Stimulated activated CD8-positive, alpha-beta memory T cell treated with anti-CD3 and anti-CD28 coated beads, Interleukin-12 subunit alpha, Interleukin-12 subunit beta, amount 100 ng/mL, for 4 hours (primary cell): Measurements from ENCODE around the gene PEX14.

ENCODE experiments used
- DNase-seq: peaks from one replicate; pipeline ENCODE4 v3.0.0-alpha.2; 2020; ENCODE audit warnings: low read depth

The PEX14 gene

DNA sequence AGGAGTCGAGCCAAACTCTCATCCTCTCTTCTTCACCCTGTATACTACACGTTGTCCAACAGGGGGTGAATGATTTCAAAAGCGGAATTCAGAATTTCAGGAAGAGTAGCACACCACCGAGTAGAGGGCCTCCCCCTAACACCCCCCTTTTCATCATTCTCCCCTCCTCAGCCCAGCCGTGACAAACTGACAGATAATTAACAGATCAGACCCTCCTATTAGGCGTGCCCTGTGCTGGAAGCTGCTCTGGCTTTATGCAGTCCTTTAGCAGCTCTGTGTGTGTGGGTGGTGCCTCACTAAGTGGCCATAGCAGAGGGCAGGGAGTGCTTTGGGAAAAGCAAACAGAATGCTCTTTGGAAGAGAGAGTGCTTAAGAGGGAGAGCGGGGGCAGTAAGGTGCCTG is 44.3 kb downstream of the PEX14 start:
- DNase-seq = no peak

DNA sequence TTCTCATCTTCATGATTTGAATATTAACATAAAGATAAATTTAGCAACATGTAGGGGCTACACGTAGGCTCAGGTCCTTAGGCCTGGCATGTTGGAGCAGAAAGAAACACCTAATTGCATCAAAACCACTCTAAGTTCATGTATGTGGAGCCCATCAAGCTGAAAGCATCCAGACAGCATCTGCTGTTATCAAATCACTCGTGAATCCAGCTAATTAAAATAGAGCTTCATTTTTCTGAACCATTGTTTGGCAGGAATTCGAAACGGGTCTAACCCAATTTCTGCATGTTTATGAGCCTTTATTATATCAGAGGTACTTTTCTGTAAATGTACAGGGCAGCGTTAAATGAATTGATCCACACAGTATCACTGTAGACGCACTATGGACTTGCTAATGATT is 45.7 kb downstream of the PEX14 start:
- no peak for DNase-seq

DNA sequence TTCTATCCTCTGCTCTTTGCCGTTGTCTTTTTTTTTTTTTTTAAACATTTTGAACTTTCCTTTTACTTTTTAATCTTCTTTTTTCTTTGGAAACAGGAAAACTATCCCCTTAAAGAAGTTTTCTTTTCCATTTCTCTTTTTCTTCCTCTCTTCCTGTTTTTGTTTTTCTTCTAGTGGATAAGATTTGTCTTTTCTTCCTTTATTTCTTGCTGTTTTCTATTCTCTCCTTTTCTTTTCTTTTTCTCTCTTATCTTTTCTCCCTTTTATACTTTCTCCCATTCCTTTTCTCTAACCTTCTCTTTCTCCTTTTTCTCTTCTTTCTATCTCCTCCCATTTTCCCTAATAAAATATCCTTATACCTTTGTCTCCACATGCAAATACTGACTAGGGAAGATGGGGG is 46.2 kb downstream of the PEX14 start:
- DNase-seq = no peak

DNA sequence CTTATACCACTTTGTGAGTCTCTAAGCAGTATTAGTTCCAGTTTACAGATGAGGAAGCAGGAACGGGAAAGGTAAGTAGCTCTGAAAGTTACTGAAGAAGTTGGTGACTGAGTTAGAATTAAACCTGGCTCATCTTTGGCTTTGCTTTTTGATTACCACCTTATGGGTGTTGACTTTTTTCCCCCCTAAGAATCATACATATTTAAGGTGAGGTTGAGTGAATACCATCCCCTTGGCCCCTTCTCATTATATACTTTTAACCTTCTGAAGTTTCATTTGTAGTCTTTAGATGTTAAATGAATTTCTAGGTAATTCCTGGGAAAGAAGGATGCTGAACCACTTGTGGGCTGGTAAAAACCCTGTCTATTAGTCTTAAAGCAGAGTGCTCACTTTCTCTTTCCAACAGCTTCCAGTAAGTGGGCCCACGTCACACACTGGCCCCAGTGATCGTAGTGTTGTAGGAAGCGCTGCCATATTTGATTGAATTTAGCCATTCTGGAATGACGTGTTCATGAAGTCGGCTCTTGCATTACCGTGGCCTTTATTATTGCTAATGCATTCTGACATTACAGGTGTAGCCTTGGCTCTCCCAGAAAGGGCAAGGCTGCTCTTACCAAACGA is 46.9 kb downstream of the PEX14 start:
- no peak for DNase-seq

DNA sequence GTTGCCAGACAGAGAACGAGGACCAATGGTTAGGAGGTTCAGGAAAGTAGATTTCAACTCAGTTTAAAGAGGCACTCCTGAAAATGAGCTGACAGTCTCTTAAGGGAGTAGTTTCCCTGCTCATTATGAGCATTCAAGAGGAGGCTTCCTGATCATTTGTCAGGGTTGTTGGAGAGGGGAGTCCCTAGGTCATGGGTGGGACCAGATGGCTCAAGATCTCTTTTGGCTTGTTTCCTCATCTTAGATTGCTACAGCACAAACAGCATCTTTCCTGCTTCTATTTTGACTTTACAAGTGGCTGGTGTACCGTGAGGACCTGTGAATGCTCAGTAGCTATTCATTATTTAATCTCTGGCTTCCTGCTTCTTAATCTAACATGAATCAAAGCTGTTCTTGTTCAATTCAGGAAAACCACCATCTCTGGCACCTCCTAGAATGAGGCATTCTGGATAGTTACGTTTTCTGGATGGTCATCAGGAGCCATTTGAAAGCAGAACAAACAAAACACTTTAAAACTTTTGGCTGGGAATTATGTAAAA is 47.6 kb downstream of the PEX14 start:
- no peak for DNase-seq

DNA sequence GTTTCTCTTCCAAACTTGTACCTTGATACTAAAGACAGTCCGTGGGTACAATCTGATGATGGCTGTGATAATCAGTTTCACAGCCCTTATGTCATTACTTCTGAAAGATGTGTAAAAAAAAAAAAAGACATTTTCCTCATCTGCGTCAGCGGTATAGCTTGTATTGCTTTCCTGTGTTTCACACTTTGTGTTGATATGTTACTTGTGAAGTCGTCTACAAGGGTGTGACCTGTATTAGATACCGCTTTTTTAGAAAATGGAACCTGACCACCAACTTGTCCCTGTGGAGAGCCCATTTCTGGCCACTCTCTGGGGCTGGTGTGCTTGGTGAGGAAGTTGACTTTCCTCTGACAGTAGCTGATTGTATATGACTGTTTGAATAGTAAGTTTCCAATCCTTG is 50.5 kb downstream of the PEX14 start:
- no peak for DNase-seq

DNA sequence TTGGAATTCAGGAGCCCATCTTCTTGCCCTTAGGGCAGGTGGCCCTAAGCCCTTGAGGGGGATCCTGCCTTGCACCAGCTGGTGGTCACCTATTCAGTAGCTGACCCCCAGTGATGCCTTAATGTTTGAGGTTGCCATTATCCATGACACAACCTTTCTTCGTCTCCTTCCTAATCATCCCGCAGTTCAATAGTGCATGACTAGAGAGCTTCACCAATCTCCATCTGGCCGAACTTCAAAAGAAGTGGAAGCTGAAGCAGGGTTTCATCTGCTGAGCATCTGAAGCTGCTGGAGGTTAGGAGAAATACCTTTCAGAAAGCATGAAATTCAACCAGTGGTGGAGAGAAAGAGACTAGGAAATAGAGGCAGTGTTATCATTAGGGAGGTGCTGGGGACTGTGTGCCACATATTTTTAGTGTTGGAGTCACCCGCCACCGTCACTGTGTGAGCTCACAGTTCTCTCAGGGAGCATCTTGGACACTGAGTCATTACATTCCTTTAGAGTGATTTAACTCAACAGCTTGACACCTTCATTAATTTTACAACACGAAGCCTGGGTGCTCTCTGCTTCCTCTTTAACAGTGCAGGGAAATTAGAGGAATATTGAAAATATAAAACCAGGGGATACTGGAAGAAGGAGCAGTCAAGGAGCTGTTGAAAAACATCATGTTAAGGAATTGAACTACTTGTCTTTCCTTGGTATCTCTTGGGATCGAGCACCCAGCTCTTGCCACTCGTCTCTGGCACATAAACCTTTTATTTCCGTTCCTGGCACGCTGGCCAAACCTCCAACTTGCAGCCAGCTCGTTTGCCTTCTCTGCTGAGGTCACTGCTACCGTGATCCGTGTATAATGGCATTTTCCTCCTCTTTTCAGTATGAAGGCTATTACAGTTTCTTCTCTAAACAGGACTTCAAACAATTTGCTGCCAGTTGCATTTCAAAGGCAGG is 53.6 kb downstream of the PEX14 start:
- DNase-seq = no peak

DNA sequence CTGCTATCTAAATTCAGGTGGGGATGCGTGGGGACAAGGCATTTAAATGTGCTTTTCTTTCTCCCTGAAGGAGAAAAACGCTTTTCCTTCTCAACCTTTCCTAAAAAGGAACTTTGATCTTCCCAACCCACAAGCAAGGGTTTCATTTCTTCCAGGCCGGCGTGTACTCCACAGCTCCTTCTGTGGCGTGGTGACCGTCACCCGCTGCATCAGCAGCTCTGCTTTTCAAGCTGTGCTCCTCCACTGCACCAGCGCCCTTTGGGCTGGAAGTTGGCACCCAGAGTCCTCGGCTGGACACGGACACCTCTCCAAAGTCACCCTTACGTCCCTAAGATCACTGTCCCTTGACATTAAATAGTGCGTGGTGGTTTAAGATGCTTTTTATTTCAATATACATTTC is 54.3 kb downstream of the PEX14 start:
- no peak for DNase-seq

DNA sequence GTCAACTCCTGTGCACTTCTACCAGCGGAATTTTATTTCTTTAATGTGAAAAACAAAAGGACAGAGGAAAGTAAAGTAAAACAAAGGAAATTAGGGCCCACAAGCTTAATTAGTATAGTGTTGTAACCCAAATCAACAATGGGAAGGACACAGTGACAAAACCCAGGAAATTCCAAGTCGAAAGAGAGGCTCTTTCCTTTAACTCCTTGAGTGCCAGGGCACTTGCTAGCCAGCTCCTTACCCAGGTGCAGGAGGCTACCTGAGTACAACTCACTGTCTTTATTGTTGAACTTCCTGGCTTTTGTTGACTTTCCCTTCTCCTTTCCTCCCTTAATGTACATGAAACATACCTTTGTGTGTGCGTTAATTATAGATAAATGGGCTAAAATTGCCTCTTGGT is 55.0 kb downstream of the PEX14 start:
- no peak for DNase-seq

DNA sequence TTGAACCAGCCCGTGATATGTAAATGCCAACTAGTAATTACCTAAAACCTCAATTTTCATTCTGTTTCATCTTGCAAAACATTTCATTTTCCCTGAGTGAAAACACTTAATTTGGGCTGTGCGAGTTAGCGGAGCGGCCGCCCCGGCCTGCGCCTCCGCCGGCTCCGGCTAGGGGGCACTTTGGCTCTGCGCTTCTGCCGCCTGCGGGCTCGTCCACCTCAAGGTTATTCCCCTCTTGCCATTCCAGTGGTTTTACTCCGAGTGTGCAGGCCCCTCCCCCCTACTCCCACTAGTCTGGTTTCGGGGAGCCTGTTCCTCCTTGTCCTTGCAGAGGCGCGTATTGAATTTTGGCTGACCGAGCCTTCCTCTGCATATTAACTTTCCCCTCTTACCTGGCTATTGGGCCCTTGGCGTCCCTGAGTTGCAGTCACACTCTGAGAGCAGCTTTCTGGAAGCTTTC is 55.6 kb downstream of the PEX14 start:
- no peak for DNase-seq

DNA sequence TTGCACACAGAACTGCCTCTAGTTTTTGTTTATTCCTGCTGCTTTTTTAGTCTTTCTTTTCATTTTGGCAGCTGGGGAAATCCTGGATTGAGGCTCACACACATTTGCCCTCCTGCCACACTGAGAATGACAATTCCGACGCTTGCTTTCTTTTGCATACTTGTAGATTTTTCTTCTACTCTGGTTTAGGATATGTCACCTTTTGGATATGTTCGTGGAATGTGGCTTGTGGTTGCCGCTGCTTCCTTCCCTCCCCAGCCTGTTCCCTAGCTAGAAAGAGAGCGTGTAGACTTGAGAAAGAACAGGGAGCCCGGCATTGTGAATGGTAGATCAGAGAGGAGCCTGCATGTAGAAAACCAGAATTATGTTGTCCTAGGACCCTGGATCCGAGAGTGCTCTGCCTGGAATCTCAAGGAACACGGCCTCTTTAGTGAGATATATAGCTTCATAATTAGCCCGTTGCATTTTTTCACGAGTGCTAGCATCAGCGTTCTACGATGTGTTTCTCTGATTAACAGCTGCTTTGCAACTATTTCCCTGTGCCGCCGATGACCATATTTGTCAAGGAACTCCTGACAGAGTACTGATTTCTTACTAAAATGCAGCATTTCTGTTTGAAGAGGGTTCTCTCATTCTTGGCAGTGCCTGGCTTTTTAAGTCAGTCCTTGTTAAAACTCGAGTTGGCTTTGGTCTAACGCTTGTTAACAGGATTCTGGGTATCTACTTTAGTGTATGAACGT is 56.2 kb downstream of the PEX14 start:
- DNase-seq = no peak

DNA sequence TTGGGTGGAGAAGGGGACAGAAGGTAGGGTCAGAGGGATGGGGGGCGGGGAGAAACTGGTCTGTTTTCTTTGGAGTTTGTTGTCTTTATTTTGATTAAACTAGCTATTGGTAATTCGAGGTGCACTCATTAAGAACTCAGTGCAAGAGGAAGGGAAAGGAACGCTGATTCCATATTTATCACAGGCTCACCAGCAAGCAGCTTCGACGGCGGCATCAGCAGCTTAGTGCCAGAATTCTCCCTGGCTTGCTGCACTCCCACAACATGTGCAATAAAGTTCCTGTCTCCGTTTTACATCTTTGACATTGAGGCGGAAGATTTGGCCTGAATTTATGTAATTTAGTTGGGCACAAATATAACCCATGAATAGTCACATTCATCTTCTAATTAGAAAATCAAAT is 57.6 kb downstream of the PEX14 start:
- DNase-seq = no peak

DNA sequence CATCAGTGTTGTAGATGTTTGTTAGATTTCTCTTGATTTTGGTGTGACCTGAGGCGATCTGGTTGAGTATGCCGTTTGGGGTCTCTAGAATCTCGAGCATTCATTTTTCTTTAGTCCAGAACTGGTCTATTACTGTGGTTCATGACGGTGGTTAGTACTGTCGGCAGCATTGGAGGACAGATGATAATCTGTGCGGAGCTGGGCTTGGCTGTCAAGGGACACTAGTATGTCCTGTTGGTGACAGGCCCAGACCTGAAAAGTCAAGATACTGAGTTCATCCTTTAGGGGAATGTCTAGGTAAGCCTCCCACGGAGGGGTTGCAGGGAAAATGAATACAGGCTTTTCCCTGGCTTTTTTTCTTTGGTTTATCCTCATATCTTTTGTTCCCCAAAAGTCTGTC is 59.8 kb downstream of the PEX14 start:
- no peak for DNase-seq

DNA sequence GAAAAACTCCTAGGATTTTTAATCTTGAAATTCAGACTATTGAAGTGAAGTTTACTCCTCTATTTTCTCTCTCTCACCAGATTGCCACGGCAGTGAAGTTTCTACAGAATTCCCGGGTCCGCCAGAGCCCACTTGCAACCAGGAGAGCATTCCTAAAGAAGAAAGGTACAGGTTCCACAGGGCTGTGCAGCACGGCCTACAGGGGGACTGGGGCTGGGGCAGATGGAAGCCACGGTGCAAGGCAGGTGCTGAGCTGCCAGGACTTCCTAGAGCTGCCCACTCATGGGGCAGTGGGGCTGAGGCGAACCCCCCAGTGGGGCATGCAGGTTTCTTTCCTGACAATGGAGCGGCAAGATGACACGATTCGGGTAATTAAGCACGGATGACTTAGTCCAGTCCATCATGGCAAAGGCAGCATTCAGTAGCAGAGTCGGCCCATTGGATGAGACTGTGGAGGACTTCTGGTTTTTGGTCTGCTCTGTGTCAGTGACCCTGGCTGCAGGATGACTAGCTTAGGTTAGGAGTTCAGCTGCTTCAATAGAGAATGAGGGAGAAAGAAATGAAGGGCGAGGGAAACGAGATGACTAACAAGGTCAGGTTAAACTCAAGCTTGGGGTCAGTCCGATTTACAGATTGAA is 61.5 kb downstream of the PEX14 start:
- DNase-seq = no peak

DNA sequence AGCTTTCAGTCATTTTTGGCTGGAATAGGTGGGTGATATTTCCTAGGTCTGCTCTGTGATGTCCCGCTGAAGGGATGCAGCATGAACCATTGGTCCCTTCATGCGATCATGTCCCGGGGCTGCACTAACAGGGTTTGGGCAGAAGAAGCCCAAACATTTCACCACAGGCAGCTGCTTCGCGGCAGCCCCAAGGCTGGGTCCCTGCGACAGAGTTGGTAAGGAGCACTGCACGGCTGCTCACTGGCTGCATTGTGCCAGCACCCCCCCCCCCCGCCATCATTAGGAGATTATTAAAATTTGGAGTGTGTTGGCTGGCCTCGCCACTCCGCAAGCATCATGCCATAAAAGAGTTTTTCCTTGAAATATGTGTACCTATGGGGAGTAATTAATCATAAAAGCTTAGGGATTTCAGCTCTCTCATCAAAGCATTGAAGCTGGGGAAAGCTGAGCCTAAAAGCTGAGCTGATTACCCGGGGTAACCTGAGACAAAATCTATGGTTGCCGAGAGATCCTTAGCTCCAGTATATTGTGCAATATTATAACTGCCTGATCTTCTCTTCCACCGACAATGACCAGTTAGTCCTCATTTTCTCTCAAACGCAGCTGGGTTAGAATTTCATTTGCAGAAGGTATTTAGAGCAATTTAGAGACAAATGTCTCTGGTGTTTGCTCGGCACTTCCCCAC is 62.5 kb downstream of the PEX14 start:
- no peak for DNase-seq

DNA sequence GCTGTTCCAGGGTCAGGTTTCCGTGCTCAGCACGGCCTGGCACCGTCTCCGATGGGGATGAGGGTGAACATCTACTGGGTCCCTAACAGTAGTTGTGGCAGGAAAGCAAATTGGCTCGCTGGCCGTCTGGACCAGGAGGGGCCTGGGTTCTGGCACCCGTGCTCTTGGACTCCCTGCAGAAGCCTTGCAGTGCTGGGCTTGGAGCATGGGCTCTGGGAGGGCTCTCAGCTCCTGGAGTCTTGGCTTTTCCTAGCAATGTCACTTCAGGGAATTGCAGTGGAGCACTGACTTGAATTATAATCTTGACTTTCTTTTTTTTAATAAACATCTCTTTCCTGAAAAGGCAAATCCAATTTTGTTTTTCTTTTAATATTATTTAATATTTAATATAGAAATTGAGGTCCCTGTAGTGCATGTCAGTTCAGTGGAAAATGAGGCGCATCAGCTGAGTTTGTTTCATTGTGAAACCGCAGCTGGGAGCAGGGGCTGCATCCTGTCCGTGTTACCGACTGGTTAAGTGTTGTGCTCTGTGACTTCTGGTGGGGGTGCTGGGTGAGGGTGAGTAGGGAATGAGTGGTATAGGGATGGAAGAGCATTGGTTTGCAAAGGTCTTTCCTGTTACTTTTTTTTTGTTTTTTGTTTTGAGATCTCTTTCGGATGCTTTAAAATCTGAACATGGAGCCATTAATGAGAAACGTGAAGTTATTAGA is 64.1 kb downstream of the PEX14 start:
- DNase-seq = no peak

DNA sequence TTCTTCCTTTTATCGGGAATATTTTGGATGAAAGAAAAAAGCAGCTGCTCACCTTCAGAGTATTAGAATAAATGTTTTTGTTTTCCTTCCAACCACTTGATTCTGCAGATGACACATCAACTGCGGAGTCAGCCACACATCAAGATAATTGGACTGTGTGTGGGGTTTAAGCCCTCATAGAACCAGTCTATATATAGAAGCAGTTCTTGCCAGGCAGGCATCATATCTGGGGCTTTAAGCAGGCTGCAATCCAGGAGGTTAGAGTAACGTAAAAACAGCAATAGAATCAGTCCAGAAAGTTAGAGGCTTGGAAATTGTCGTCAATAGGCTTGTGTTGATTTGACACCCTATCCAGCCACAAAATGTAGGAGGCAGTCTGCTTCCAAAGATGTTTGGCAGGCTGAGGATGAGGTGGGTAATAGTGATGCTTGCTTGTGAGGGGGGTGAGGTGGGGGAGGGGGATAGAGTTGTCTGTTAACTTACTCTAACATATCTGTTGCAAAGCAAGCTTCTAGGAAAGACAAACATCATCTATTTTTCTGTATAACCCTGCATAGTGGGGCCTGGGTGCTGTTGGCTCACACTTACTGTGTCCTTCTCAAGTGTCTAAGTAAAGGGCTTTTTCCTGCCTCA is 64.8 kb downstream of the PEX14 start:
- DNase-seq = no peak

DNA sequence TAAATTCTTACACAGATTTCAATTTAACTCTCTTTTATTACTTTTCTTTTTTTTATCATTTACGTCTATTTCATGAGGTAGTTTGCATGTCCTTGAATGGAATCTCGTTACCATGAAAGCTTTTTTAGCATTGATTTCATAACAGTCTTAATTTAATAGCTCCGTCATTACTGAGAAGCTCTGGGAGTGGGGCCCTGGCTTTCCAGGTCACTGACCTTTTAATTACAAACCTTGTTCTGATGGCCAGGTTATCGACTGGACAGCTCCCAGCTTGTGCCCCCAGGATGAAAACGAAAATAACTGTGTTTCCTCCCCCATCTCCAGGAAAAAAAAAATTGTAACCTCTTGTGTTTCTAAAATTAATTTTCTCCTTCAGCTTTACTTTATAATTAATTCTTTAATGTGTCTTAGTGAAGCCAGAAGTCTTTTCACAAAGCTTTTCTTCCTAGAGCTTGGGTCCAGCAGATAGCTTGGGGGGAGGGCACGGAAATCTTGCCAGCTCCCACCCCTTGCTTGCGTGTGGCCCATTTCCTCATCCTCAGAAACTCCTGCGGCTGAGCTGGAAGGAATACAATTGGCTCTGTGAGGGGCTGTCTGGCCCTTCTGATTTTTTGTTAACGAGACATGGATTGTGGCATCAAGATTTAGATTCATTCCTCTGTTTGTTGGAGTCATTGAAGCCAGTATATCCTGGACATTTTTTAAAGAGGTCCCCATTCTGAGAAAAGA is 65.7 kb downstream of the PEX14 start:
- no peak for DNase-seq

DNA sequence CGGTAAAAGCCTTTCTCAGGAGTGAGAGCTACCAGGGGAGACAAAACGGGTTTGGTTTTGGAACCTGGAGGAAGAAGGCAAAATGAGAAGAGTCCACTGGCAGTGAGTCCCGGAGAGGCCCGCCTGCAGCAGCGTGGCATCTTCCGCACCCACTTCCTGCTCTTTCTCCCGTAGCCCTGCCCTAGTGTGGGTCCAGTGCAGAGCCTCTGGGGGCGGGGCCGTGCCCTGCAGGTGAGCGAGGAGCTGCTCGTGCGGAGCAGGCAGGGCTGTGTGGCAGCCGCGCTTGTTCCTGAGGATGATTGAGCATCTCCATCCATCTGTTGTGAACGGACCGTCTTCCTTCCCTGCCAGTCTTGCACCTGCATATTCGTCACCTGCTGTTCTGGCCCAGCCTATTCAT is 66.5 kb downstream of the PEX14 start:
- DNase-seq = no peak

DNA sequence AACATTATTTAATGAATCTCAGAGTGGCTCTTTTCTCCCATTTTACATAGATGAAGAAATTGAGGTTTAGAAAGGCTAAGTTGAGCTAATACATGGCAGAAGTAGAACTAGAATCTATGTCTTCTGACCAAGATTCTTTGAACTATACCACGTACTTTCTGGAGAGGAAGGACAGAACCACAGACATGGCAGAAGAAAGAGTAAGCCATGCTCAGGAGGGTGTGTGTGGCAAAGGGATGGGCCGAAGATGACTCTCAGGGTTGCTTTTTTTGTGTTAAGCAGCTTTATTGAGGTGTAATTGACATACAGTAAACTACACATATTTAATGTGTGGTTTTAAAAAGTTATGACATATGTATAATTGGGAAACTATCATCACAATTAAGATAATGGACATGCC is 69.5 kb downstream of the PEX14 start:
- no peak for DNase-seq
